Breast epithelium (tissue), 3 donors: ENCODE results near the gene GNAO1.

Experiments
- POLR2A ChIP-seq: fragments of 450-650 bp; IDR thresholded peaks from one replicate; pipeline ENCODE4 v1.6.1; 2016; ENCODE audit warnings: antibody characterized with exemption, mild to moderate bottlenecking, moderate library complexity
- POLR2AphosphoS5 ChIP-seq, 3 donors: sonication (generic); formaldehyde crosslinking; IDR thresholded peaks; one replicate each; pipeline ENCODE4 v1.6.1; 2017; ENCODE audit warnings: antibody characterized with exemption in 3 of 3
- TF ChIP-seq, protein P1 (sequence below), 3 donors: fragments of 450-650 bp; IDR thresholded peaks; one replicate each; pipeline ENCODE4 v1.5.1; 2016 to 2017; ENCODE audit warnings: antibody characterized with exemption in 3 of 3, mild to moderate bottlenecking in 3 of 3, moderate library complexity in 3 of 3

DNA sequence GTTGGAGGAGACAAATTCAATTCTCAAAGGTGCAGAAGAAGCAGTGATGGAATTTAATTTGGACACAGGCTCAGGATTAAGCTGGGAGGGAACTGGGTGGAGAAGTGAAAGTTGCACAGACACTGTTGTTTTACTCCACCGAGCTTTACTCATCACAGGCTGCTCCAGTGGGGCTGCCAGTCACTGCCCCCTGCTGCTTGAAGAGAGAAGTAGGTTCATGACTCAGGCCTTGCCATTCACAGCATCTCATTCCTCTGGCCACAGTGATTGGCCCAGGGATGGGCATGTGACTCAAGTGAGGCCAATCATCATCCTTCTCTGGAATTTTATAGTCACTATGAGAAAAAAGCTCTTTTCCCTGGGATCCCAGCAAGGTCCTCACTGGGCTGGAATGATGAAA is 11.8 kb downstream of the GNAO1 start:
- TF ChIP-seq, protein P1, sequence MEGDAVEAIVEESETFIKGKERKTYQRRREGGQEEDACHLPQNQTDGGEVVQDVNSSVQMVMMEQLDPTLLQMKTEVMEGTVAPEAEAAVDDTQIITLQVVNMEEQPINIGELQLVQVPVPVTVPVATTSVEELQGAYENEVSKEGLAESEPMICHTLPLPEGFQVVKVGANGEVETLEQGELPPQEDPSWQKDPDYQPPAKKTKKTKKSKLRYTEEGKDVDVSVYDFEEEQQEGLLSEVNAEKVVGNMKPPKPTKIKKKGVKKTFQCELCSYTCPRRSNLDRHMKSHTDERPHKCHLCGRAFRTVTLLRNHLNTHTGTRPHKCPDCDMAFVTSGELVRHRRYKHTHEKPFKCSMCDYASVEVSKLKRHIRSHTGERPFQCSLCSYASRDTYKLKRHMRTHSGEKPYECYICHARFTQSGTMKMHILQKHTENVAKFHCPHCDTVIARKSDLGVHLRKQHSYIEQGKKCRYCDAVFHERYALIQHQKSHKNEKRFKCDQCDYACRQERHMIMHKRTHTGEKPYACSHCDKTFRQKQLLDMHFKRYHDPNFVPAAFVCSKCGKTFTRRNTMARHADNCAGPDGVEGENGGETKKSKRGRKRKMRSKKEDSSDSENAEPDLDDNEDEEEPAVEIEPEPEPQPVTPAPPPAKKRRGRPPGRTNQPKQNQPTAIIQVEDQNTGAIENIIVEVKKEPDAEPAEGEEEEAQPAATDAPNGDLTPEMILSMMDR (IDR thresholded peaks at IDR 0.05): no peak
- TF ChIP-seq POLR2AphosphoS5 (IDR thresholded peaks at IDR 0.05): no peak
- TF ChIP-seq POLR2A: no peak
